Activated CD4-positive, alpha-beta T cell treated with anti-CD3 and anti-CD28 coated beads, Interleukin-2, amount 10 ng/mL, durations not matched to agents 24 days and 14 days (primary cell): ENCODE results near the gene ANKRD50. TPM values are rescaled to one million over a fixed set of nuclear protein-coding genes. Genes with fewer than 3 reads are reported as not detected.

ENCODE experiments used
- DNase-seq: peaks from one replicate; pipeline ENCODE4 v3.0.0; 2022
- H3K27ac Mint-ChIP-seq: one replicate; pipeline ENCODE4 v1.8.0; 2022; ENCODE audit warnings: mild to moderate bottlenecking, mixed read lengths
- H3K27me3 Mint-ChIP-seq: one replicate; pipeline ENCODE4 v1.8.0; 2022; ENCODE audit warnings: mixed read lengths
- H3K36me3 Mint-ChIP-seq: one replicate; pipeline ENCODE4 v1.8.0; 2022; ENCODE audit warnings: low read depth, mild to moderate bottlenecking, mixed read lengths
- H3K4me1 Mint-ChIP-seq: one replicate; pipeline ENCODE4 v1.8.0; 2021; ENCODE audit warnings: mixed read lengths
- H3K4me3 Mint-ChIP-seq: one replicate; pipeline ENCODE4 v1.8.0; 2022; ENCODE audit warnings: mild to moderate bottlenecking, moderate library complexity, mixed read lengths
- H3K9me3 Mint-ChIP-seq: one replicate; pipeline ENCODE4 v1.8.0; 2021; ENCODE audit warnings: mixed read lengths
- intact Hi-C: fragments of 100-400 bp; cut with micrococcal nuclease; formaldehyde crosslinking; loops from one replicate; pipeline ENCODE4 v1.15.1; 2023
- total RNA-seq: library from RNA; stranded (reverse); gene quantifications from 2 replicates; pipeline ENCODE4 v1.2.3, GENCODE V29; 2022

The ANKRD50 gene
- total RNA-seq, 1 donor from 2014 or later, result 0.09 TPM

DNA sequence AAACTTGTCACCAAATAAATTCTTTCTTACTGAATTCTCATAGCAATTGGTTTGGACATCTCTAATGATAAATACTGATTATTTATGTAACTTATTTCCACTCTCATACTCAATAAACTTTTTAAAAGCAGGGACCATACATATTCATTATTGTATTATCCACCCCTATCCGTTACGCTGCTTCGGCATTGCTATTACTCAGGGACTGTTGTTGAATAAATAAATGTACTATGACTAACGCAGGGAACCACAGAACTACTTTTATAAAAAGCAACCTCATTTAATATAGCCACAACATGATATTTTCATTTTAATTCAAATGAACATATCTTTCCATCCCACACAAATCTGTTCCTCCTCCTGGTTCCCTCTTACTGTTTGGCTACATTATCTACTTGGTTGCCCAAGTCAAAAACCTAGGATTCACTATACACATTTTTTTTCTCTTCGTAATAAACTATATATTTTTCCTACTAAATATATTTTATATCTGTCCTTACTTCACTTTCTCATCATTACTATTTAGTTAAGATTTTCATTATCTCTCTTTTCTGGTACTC, 14.9 kb upstream of the ANKRD50 start:
- Mint-ChIP-seq H3K27ac (no peak overlapping the region), H3K4me1 (no peaks in the 10 kb centered on the region), H3K36me3 (no peaks in the 10 kb centered on the region), H3K4me3 (no peak overlapping the region), H3K9me3 (no peaks in the 10 kb centered on the region), H3K27me3 (no peaks in the 10 kb centered on the region)
- intact Hi-C loops, result no loop called here
- DNase-seq, result no peak

DNA sequence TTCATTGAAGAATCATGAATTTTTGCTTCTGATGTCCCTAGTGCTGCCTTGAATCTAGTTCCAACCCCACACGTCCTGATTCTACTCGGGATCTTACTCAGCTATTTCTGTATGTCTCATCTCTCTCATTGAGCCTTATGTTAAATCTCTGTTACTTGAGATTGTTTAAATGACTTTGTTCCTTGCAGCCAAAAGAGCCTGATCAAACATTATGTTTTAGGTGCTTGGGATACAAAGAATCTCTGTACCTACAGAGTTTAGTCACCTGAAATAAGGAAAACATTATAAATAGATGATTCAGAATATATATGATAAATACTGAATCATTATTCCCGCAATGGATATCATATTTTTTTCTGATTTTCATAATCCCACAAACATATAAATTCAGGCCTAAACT, 13.7 kb upstream of the ANKRD50 start:
- DNase-seq, result no peak
- intact Hi-C loops, result no loop called here
- H3K9me3 Mint-ChIP-seq, result no peaks in the 10 kb centered on the region
- H3K27me3 Mint-ChIP-seq, result no peaks in the 10 kb centered on the region
- H3K4me3 Mint-ChIP-seq, result no peak overlapping the region
- H3K4me1 Mint-ChIP-seq, result no peaks in the 10 kb centered on the region
- H3K27ac Mint-ChIP-seq, result no peak overlapping the region
- H3K36me3 Mint-ChIP-seq, result no peaks in the 10 kb centered on the region

DNA sequence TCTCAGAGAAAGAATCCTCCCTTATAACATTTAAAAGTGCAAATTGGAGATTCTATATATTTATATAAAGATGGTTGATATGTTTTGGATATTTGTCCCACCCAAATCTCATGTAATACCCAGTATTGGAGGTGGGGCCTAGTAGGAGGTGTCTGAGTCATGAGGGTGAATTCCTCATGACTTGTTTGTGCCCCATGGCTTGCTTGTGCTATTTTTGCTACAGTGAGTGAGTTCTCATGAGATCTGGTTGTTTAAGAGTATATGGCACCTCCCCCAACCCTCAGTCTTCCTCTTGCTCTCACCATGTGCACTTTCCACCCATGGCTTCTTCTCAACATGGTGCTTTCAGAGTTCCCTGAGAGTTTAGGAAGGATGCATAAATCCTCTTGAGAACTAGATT, 9.5 kb upstream of the ANKRD50 start:
- no peaks in the 10 kb centered on the region for H3K36me3 Mint-ChIP-seq
- H3K4me3 Mint-ChIP-seq, result no peak overlapping the region
- no peaks in the 10 kb centered on the region for H3K4me1 Mint-ChIP-seq
- no peak for DNase-seq
- no peaks in the 10 kb centered on the region for H3K9me3 Mint-ChIP-seq
- H3K27me3 Mint-ChIP-seq, result no peaks in the 10 kb centered on the region
- H3K27ac Mint-ChIP-seq, result no peak overlapping the region
- intact Hi-C loops, result no loop called here

DNA sequence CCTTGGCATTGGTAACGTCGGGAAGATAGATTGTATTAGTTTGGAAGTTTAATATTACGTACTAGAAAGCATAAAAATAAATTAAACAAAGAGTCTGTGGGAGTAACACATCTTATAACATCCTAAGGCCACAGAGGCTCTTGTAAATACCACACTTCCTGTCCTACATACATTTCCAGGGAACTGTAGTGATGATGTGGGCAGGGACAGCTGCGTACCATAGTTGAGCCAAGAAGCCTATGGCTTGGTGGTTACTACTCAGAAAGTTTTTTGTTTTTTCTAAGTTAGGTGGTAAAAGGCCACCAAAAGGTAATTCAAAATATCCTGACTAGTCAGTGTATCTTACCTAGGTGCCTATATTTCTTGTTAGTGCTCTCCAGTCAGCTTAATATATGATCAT, 4.6 kb upstream of the ANKRD50 start:
- H3K27me3 Mint-ChIP-seq, result peaks cover 13% of the 10 kb centered on the region
- no peaks in the 10 kb centered on the region for H3K9me3 Mint-ChIP-seq
- DNase-seq, result no peak
- H3K4me1 Mint-ChIP-seq, result peaks cover 4% of the 10 kb centered on the region
- H3K36me3 Mint-ChIP-seq, result no peaks in the 10 kb centered on the region
- H3K4me3 Mint-ChIP-seq, result no peak overlapping the region
- intact Hi-C loops, result no loop called here
- H3K27ac Mint-ChIP-seq, result no peak overlapping the region

DNA sequence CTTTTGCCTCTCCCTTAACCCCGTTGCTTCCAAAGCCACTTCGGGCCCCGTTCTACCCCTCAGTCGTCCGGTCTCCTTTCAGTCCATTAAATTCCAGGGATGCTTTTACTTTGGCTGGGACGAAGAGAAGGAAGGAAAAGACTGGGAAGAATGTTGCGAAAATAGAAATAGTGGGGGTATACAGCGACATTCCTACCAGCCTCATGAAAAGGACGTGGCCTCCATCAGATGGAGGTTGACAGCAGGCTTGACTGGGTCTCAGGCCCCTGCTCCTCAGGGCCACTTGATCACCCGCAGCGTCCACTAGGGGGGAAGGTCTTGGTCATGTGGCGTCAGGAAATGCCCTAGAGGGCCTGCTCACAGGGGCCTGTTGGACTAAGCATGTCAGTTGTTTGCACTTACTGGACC, 657 bp upstream of the ANKRD50 start:
- Mint-ChIP-seq H3K4me3 (peak overlapping the region; percentile 79), H3K9me3 (no peaks in the 10 kb centered on the region), H3K27me3 (peaks cover 19% of the 10 kb centered on the region), H3K27ac (peak overlapping the region; percentile 59), H3K4me1 (peaks cover 4% of the 10 kb centered on the region), H3K36me3 (no peaks in the 10 kb centered on the region)
- peak; percentile 58 for DNase-seq
- intact Hi-C loops, result no loop called here

DNA sequence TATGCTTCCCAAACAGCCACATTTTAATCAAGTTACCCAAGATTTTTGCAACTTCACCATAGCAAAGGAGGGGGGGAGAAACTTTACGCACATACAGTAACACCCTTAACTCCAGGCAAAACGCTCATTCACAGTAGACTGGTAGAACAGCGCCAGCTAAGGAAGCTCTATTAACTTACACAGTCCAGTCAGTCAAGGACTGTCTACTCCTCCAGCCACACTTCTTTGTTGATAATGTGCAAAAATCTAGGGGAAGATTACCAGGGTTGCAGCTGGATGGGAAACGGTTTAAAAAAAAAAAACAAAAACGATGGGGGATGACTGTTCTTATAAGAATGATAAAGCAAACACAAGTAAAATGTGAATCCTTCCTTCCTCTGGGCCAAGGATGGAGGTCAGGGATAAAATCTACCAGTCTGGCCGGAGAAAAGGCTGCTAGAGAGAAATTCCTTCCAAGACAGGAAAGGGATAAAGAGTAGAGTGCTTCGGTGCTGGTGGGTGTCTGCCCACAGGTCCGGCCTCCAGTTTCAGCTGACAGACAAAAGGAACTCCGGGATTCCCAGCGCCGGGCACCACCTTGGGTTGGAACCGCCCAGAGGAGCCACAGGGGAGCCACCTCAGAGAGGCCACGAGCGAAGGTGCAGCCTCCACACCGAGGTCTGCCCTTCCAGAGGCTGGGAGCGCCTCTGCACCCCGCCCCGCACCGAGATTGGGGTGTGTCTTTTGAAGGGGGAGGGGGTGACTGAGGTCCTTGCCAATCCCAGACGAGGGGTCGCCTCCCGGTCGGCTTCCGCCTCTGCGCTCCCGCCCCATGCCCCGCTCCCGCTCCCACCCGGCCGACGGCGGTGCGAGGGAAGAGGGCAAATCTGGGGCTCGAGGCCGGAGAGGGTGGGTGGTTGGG, 811 bp downstream of the ANKRD50 start:
- H3K27ac Mint-ChIP-seq, result no peak overlapping the region
- H3K4me1 Mint-ChIP-seq, result peaks cover 4% of the 10 kb centered on the region
- intact Hi-C loops, result no loop called here
- no peak overlapping the region for H3K4me3 Mint-ChIP-seq
- H3K27me3 Mint-ChIP-seq, result peaks cover 19% of the 10 kb centered on the region
- no peaks in the 10 kb centered on the region for H3K36me3 Mint-ChIP-seq
- no peak for DNase-seq
- no peaks in the 10 kb centered on the region for H3K9me3 Mint-ChIP-seq

DNA sequence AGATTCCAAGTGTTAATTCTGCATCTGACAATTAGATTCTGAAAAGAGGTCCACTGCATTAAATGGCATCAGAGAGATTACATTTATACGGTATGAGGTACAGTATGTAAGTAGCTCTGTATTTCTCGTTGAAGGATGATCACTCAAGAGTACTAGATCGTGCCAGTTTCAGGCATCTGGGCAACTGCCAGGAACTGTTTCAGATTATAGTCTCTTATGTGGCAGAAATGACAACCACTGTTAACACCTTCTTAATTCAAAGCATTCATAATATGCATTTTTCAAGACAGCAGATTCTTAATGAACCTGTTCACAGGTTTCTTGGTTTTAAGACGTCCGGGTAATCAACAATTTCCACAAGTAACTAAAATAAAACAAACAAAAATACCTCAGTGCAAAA, 1.6 kb downstream of the ANKRD50 start:
- H3K27me3 Mint-ChIP-seq, result peaks cover 15% of the 10 kb centered on the region
- no peak for DNase-seq
- intact Hi-C loops, result no loop called here
- H3K4me3 Mint-ChIP-seq, result no peak overlapping the region
- H3K9me3 Mint-ChIP-seq, result no peaks in the 10 kb centered on the region
- no peaks in the 10 kb centered on the region for H3K36me3 Mint-ChIP-seq
- peaks cover 4% of the 10 kb centered on the region for H3K4me1 Mint-ChIP-seq
- no peak overlapping the region for H3K27ac Mint-ChIP-seq

DNA sequence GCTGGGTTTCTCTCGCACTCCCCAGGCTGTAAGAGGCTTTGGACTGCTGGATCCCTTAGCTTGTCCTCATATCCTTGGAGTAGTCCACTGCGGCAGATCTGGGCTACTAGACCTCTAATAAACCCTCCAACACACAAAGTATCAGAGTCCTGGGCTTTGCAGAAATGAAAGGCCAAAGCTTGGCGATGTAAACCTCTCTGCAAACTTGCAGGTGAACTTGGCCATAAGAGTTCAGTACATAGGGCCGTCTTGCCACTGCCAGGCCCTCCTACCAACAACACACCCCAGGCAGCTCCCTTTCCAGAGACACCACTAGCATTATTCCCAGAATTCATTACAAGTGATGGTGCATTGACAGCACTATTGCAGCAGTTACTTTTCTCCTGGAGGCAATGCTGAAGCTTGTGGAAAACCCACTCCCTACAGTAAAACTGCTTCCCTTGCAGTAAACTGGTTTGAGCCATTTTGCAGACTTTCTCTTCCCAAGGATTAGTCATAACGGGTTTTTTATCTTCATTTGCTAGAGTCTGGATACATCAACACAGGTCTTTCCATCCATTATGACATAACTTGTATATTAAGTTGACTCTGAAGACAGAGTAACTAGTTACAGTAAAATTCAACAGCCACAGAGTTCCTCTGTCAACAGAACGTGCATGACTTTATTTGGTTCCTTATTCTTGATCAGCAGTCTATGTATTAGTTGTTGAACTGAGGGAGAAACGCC, 2.4 kb downstream of the ANKRD50 start:
- Mint-ChIP-seq H3K36me3 (no peaks in the 10 kb centered on the region), H3K27ac (no peak overlapping the region), H3K27me3 (peaks cover 15% of the 10 kb centered on the region), H3K4me1 (peaks cover 4% of the 10 kb centered on the region), H3K9me3 (no peaks in the 10 kb centered on the region), H3K4me3 (no peak overlapping the region)
- intact Hi-C loops, result no loop called here
- DNase-seq, result no peak

DNA sequence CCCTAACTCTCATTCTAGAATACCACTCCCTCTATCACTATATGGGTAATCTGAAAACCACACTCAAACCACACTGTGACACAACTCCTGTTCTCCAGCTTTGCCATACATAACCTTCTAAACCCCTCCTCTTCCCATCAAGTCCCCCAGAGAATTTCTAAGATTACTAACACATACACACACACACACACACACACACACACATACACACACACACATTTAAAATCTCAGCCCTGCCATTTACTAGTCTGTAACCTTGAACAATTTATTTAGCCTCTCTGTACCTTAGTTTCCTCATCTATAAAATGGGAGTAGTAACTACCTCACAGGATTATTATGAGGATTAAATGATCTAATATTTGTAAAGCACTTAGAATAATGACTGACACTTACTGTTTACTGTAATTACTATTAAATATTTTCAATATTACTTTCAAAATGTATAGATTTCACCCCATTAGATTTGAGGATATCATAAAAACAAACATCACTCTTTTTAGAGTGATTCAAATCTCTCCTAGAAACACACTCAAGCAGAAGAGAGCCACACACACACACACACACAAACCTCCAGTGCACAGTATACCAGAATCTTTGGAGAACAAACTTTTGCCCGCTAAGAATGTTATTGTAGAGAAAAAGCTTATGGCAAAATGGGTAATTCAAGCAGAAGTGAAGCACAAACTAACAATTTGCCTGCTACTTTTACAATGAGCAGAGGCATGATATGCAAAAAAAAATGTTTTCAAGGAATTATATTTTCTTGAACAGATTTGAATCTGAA, 3.8 kb downstream of the ANKRD50 start:
- H3K27ac Mint-ChIP-seq, result no peak overlapping the region
- no peaks in the 10 kb centered on the region for H3K36me3 Mint-ChIP-seq
- H3K4me3 Mint-ChIP-seq, result no peak overlapping the region
- peaks cover 4% of the 10 kb centered on the region for H3K4me1 Mint-ChIP-seq
- DNase-seq, result no peak
- intact Hi-C loops, result no loop called here
- H3K9me3 Mint-ChIP-seq, result no peaks in the 10 kb centered on the region
- H3K27me3 Mint-ChIP-seq, result peaks cover 14% of the 10 kb centered on the region

DNA sequence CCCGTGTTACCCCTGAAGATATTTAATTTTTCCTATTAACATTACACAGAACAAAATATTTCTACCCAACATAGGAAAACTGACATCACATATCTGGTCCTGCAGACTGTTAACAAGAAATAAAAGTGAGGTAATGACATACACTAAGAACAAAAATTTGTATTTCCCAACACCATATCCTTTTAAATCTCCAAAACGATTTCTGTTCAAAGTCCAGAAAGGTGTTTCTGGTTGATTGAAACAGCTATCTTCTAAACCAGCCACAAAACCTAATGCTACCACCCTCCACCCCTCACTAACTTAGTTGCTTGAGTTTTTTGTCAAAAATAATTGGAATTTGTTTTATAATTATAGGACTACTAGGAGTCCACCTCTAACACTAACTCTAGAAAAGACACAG, 7.1 kb downstream of the ANKRD50 start:
- H3K36me3 Mint-ChIP-seq, result no peaks in the 10 kb centered on the region
- peaks cover 5% of the 10 kb centered on the region for H3K27me3 Mint-ChIP-seq
- no peaks in the 10 kb centered on the region for H3K4me1 Mint-ChIP-seq

DNA sequence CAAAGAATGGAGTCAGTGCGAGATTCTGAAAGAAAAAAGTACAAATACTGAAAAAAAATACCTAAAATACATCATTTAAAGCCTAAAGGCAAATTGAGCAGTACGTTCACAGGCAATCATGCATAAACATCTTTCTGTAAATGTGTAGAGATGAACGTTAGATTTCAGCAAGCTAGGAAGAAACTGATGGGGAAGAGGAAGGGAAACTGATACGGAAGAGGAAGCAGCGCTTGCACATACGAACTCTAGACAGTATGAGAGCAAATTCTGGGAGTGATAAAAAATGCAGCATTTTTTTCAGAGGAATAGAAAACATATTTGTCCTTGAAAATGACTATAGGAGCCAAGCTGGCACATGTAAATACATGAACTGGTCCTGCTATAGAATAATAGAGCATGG, 9.4 kb downstream of the ANKRD50 start:
- H3K9me3 Mint-ChIP-seq, result no peaks in the 10 kb centered on the region
- no peaks in the 10 kb centered on the region for H3K4me1 Mint-ChIP-seq
- no peak overlapping the region for H3K27ac Mint-ChIP-seq
- intact Hi-C loops, result no loop called here
- no peak for DNase-seq
- no peaks in the 10 kb centered on the region for H3K27me3 Mint-ChIP-seq
- H3K36me3 Mint-ChIP-seq, result no peaks in the 10 kb centered on the region
- no peak overlapping the region for H3K4me3 Mint-ChIP-seq

More for the DNA sequence above, 7.1 kb downstream of the ANKRD50 start:
- Mint-ChIP-seq H3K27ac (no peak overlapping the region), H3K4me3 (no peak overlapping the region), H3K9me3 (no peaks in the 10 kb centered on the region)
- no peak for DNase-seq
- intact Hi-C loops, result no loop called here

DNA sequence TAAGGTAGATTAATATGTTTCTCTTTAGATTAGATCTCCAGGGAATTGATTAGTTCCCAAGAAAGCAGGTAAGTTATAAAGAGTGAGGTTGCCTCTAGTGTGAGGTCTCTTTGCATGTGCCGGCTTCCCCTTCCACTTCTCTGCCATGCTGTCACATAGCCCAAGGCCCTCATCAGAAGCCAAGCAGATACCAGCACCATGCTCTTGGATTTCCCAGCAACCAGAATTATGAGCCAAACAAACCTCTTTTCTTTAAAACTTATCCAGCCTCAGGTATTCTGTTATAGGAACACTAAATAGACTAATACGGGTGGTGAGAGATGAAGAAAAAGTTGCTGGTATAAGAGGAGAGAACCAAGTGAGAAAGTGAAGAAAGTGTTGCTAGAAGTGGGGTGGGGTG, 15.1 kb downstream of the ANKRD50 start:
- Mint-ChIP-seq H3K27me3 (no peaks in the 10 kb centered on the region), H3K4me1 (no peaks in the 10 kb centered on the region), H3K9me3 (no peaks in the 10 kb centered on the region), H3K4me3 (no peak overlapping the region), H3K27ac (no peak overlapping the region), H3K36me3 (no peaks in the 10 kb centered on the region)
- DNase-seq, result no peak
- intact Hi-C loops, result no loop called here

DNA sequence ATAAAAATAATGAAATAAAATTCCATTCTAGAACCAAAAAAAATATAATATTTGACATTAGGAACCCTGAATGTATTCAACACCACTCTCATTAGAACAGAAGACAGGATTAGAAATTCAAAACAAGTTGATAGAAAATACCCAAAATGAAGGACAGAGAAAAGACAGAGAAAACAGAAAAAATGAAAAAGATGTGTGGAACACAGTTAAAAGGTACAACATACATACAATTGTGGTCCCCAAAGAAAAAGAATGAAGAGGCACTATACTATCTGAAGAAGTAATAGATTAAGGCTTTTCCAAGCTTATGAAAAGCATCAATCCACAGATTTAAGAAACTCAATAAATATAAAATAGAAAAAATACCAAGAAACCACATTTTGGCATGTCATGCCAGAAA, 16.4 kb downstream of the ANKRD50 start:
- H3K9me3 Mint-ChIP-seq, result no peaks in the 10 kb centered on the region
- intact Hi-C loops, result no loop called here
- no peak for DNase-seq
- no peaks in the 10 kb centered on the region for H3K36me3 Mint-ChIP-seq
- H3K4me3 Mint-ChIP-seq, result no peak overlapping the region
- no peaks in the 10 kb centered on the region for H3K4me1 Mint-ChIP-seq
- no peak overlapping the region for H3K27ac Mint-ChIP-seq
- no peaks in the 10 kb centered on the region for H3K27me3 Mint-ChIP-seq
